Measurements from ENCODE around the gene CD19.

DNA sequence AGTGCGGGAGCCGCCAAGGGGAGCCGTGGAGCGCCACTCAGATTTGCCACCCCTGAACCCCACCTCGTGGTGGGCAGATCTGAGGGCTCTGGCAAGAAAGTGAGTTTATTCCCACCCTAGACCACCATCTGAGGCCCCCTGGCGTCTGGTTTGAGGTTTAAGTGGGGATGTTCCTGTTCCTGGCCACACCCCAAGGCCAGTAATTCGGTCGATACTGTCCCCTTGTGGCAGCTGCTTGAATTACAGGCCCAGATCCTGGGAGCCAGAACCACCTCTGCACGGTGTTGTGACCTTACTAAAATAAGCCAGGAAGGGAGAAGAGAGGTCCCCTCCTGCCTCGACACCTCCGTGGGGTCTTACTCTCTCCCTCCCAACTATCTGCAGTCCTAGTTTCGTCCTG, 49.7 kb downstream of the CD19 start:
- TF ChIP-seq, protein P1, sequence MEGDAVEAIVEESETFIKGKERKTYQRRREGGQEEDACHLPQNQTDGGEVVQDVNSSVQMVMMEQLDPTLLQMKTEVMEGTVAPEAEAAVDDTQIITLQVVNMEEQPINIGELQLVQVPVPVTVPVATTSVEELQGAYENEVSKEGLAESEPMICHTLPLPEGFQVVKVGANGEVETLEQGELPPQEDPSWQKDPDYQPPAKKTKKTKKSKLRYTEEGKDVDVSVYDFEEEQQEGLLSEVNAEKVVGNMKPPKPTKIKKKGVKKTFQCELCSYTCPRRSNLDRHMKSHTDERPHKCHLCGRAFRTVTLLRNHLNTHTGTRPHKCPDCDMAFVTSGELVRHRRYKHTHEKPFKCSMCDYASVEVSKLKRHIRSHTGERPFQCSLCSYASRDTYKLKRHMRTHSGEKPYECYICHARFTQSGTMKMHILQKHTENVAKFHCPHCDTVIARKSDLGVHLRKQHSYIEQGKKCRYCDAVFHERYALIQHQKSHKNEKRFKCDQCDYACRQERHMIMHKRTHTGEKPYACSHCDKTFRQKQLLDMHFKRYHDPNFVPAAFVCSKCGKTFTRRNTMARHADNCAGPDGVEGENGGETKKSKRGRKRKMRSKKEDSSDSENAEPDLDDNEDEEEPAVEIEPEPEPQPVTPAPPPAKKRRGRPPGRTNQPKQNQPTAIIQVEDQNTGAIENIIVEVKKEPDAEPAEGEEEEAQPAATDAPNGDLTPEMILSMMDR (IDR thresholded peaks at IDR 0.05) = no peak
- TF ChIP-seq POLR2AphosphoS5 (IDR thresholded peaks at IDR 0.05) = no peak
